Raji (cell line): ENCODE data around the gene NTM.

Experiments used
- POLR2A ChIP-seq: IDR thresholded peaks from 2 replicates; pipeline ENCODE4 v1.6.1; 2011; ENCODE audit warnings: low read depth, low read length, control low read depth; ENCODE audit not compliant: insufficient read depth

NTM gene

DNA sequence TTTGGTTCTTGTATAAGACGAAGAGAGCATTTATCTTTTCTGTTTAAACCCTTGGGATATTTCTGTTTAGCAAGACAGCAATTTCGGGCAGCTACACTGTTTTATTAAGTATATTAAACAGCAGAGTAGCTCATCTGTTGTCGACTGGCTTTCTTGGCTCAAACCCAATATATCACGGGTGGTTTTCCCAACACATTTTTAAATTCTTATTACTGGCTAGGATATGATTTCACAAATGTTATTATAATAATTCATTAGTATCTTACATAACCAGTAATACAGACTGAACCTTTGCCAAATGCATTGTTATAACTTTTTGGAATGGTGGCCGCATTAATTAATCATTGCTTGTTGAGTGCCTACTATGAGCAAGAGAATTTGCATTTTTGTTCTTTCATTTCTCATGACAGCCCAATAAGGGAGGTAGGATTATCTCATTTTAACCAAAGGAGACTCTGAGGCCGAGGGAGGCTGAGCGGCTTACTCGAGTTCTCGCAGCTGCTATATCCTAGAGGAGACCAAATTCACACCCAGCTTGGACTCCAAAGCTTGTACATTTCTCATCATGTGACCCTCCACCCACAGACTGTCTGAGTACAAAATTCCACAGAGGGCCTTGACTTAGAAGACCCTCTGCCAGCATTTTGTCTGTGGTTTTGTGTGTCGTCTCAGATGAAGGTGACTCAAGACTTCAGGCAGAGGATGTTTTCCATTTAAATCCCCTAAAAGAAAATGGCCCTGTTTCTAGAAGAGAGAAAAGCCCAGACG, 304.9 kb downstream of the NTM start:
- TF ChIP-seq POLR2A = no peak

DNA sequence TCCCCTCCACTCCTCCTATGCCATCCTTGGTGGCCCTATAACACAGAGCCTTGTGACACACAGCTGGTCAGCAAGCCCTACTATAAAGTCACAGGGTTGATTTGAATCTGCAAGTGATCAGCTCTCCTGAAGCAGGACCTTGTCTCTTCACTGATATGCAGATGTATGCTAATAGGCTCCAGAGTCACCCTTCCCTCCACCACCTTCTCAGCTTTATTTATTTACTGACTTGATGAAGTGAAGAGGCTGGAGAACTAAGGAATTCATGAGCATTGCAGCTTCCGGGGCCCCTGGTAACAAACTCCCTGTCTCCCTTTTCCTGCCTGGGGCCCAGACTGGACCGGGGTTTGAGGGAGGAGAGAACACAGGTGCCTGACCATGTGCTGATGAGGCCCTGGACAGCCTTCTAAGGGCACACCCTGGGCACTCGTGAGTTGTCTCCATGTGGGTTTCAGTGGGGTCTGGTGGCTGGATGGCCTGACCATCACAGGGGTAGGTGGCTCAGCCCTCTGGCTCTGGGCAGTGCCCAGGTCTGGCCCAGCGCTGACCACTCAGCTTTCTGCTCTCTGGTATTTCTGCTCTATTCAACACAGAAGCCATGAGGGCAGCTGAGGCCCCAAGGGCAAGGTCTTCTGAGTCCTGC, 307.5 kb downstream of the NTM start:
- no peak for TF ChIP-seq POLR2A

- TF ChIP-seq POLR2A = no peak
These were observed 308.4 kb downstream of the NTM start for GRCh38 chr11:131678658-131679340.

GRCh38 chr11:131681920-131682319, 311.5 kb downstream of the NTM start:
- no peak for TF ChIP-seq POLR2A

- TF ChIP-seq POLR2A = no peak
These were observed 312.1 kb downstream of the NTM start for GRCh38 chr11:131682373-131683015.

- TF ChIP-seq POLR2A = no peak
These were observed 312.7 kb downstream of the NTM start for GRCh38 chr11:131683131-131683530.

GRCh38 chr11:131683666-131684065, 313.3 kb downstream of the NTM start:
- TF ChIP-seq POLR2A = no peak

- TF ChIP-seq POLR2A = no peak
These were observed 314.0 kb downstream of the NTM start for GRCh38 chr11:131684111-131685060.

GRCh38 chr11:131685206-131685605, 314.8 kb downstream of the NTM start:
- TF ChIP-seq POLR2A = no peak

DNA sequence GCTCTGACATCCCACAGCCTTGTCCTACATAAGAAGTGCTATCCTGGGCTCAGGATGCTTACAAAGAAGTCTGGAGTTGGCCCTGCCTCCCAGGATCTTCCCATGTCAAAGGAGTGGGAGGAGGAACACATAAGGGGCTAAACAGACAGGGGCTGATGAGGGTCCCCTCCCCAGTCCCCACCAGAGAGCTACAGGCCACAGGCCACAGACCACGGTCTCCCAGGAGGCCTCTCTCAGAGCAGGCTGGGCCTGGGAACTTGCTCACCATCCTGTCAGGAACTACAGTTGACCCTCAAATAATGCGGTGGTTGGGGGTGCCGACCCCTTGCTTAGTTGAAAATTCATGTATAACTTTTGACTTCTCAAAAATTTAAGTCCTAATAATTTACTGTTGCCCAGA, 315.5 kb downstream of the NTM start:
- no peak for TF ChIP-seq POLR2A

DNA sequence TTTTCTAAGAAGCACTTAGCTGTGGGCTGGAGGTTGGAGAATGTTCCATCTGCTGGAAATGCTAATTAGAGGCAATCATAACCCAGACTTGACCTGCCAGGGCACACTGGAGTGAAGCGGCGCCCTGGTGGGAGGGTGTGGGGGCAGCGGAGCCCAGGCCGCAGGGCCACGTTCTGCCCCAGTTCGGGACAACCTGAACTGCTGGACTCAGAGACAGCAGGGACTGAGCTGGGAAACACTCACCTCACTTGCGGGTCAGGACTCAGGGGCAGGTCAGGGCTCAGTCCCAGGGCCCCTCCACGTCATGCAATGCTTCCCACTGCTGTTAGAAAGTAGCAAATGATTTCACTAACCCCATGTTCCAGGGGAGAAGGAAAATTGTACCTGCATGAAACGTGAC, 316.4 kb downstream of the NTM start:
- no peak for TF ChIP-seq POLR2A

DNA sequence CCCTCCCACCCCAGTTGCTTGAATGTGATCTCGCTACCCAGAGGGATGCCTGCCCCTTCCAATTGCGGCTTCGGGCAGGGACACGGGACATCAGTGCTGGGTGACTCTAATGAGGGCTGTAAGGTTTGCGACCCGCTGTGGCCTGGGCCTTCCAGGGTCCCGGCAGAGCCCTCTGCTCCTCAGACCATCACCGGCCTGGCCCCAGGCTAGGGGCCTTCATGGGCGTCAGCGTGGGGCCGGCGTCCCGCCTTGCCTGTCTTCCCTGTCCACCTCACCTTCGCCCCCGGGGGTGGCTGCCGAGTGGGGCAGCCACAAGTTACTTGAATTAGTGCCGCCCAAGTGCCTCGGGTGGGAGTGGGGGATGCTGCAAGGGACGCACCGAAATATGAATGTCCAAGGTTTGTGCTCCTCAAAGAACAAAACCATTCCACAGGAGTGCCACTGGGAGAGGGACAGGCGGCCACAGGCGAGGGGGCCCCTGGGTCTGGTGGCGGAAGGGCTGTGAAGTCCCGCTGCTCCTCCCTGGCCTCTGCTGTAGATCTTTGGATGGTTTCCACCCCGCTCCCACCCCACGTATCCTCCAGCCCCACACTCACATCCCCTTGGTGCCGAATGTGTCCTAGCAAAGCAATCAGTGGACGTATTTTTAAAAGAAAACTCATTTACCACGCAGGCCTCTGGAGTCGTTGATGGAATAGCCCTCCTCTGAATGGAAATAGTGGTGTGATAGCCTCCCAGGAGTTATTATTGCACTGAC, 317.1 kb downstream of the NTM start:
- no peak for TF ChIP-seq POLR2A

GRCh38 chr11:131688048-131688693, 317.8 kb downstream of the NTM start:
- no peak for TF ChIP-seq POLR2A

DNA sequence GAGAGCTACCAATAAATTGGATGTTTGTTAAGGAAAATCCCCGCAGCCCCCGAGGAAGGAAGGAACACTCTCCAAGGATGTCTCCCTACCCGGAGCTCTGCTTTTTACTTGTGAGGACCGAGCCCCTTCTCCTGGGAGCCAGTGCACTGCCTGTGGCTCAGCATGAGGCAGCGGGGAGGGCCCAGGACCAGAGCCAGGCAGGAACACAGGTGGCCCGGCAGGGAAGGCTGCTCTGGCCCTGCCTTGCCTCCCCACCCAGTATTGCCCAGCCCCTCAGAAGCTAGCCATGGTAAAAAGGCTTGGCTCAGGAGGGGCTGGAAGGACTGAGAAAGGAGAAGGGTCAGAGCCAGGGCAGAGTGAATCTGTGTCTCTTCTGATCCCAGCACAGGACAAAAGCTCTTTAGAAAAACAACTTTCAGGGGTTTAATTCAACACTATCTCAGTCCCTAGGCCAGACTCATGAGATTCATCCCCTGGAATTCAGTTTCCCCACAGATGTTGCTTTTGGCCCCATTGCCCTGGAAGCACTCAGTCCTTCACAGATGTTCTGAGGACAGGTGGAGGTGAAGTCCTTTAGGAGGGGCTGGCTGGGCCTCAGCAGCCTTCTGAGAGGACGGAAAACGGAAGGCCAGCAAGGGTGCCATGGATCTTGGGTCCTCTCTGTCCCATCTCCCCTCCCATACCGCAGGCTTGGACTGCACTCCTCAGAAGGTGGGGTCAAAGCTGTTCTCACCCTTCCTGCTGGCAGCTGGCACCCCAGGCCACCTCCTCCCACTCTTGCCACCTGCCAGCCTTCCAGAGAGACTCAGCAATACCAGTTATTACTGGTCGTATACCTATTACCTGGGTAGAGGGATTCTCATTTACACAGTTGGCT, 318.9 kb downstream of the NTM start:
- TF ChIP-seq POLR2A = no peak
